Mesendoderm (in vitro differentiated cells): ENCODE measurements around the gene HES5.
A peak's percentile ranks its signal among the peaks of the same experiment; 100 is the strongest.

Experiments
- DNase-seq: peaks from one replicate; pipeline ENCODE4 v3.0.0; 2013
- H2AK5ac ChIP-seq: 2 replicates; pipeline ENCODE4 v1.6.1; 2013; ENCODE audit warnings: low read length, inconsistent platforms
- H2BK120ac ChIP-seq: 2 replicates; pipeline ENCODE4 v1.6.1; 2013; ENCODE audit warnings: low read depth, mild to moderate bottlenecking, low read length, moderate library complexity, mixed read lengths
- H2BK15ac ChIP-seq: replicated peaks from 2 replicates; pipeline ENCODE4 v1.6.1; 2013; ENCODE audit warnings: low read depth, mild to moderate bottlenecking, moderate library complexity
- H2BK5ac ChIP-seq: 2 replicates; pipeline ENCODE4 v1.6.1; 2013; ENCODE audit warnings: low read length, inconsistent platforms
- H3K18ac ChIP-seq: 2 replicates; pipeline ENCODE4 v1.6.1; 2013; ENCODE audit warnings: mild to moderate bottlenecking, low read length, mixed read lengths
- H3K23ac ChIP-seq: one replicate; pipeline ENCODE4 v1.6.1; 2013; ENCODE audit warnings: low read length
- H3K27ac ChIP-seq: 2 replicates; pipeline ENCODE4 v1.5.1; 2013; ENCODE audit warnings: low read depth, mild to moderate bottlenecking, inconsistent platforms, low read length, moderate library complexity
- H3K27me3 ChIP-seq: 2 replicates; pipeline ENCODE4 v1.6.1; 2013; ENCODE audit warnings: low read length, control low read depth, mild to moderate bottlenecking, inconsistent platforms; ENCODE audit not compliant: insufficient read depth, poor library complexity
- H3K36me3 ChIP-seq: 2 replicates; pipeline ENCODE4 v1.6.1; 2013; ENCODE audit warnings: low read length, inconsistent platforms; ENCODE audit not compliant: control insufficient read depth, insufficient read depth
- H3K4ac ChIP-seq: one replicate; pipeline ENCODE4 v1.6.1; 2013; ENCODE audit warnings: low read depth, mild to moderate bottlenecking, low read length, moderate library complexity
- H3K4me1 ChIP-seq: 2 replicates; pipeline ENCODE4 v1.6.1; 2013; ENCODE audit warnings: low read depth, low read length, inconsistent platforms; ENCODE audit not compliant: control insufficient read depth
- H3K4me2 ChIP-seq: 2 replicates; pipeline ENCODE4 v1.6.1; 2013; ENCODE audit warnings: low read length
- H3K4me3 ChIP-seq: 2 replicates; pipeline ENCODE4 v1.5.1; 2013; ENCODE audit warnings: mild to moderate bottlenecking, low read length
- H3K56ac ChIP-seq: one replicate; pipeline ENCODE4 v1.6.1; 2013; ENCODE audit warnings: low read length
- H3K79me1 ChIP-seq: 2 replicates; pipeline ENCODE4 v1.6.1; 2013; ENCODE audit warnings: low read length, inconsistent platforms
- H3K79me2 ChIP-seq: 2 replicates; pipeline ENCODE4 v1.6.1; 2013; ENCODE audit warnings: mild to moderate bottlenecking, low read length; ENCODE audit not compliant: control insufficient read depth, insufficient read depth
- H3K9ac ChIP-seq: 2 replicates; pipeline ENCODE4 v1.6.1; 2013; ENCODE audit warnings: low read length, inconsistent platforms
- H4K5ac ChIP-seq: one replicate; pipeline ENCODE4 v1.6.1; 2013; ENCODE audit warnings: low read length
- H4K8ac ChIP-seq: one replicate; pipeline ENCODE4 v1.6.1; 2013; ENCODE audit warnings: low read depth, mild to moderate bottlenecking, control low read depth, low read length, moderate library complexity
- WGBS: extraction: QIAGEN DNeasy Blood & Tissue Kit; methylation state at CpG from one replicate; pipeline ENCODE4 v1.1.7; 2013; ENCODE audit warnings: low lambda C conversion rate, missing lambda C conversion rate; ENCODE audit not compliant: insufficient coverage; ENCODE audit errors: extremely low coverage; 5-methylcytosine and 5-hydroxymethylcytosine counted together

The HES5 gene

DNA sequence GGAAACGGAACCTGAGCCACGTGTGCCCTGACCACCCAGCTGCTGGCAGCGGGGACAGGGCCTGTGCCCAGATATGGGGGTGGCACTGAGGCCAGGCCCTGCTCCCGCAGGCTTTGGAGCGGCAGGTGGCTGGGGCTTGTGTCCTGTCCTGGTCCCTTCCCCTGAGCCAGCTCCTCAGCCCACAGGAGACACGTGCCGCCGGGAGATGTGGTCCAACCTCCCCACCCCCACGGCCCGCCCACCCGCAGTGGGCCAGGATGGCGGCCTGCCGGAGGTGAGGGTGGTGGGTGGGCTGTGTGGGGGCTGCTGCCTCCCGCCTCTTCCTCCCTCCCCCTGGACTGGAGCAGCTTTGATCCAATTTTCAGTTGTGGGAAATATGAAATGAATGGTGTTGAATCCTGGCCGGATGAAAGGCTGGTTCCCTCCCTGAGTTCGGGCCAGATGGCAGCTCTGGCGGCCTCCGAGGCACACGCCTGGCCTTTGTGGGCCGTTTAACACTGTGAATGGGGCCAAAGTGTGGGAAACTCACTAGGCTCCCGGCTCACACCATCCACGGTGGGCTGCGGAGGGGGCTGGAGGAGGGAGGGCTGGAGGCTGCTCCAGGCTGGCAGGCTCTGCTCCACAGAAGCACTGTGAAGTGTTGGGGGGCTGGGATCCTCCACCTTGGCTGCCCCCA lies 2.6 kb upstream of the HES5 start:
- H3K4ac ChIP-seq = no peak overlapping the region
- no peaks in the 10 kb centered on the region for H3K36me3 ChIP-seq
- H2BK15ac ChIP-seq = no peak overlapping the region
- H3K56ac ChIP-seq = no peak overlapping the region
- H3K4me3 ChIP-seq = no peak overlapping the region
- no peak for DNase-seq
- H2BK120ac ChIP-seq = no peak overlapping the region
- H4K8ac ChIP-seq = no peak overlapping the region
- no peak overlapping the region for H4K5ac ChIP-seq
- H3K79me1 ChIP-seq = no peaks in the 10 kb centered on the region
- H3K27me3 ChIP-seq = peaks cover 23% of the 10 kb centered on the region
- H3K4me2 ChIP-seq = no peak overlapping the region
- no peaks in the 10 kb centered on the region for H3K79me2 ChIP-seq
- no peak overlapping the region for H2AK5ac ChIP-seq
- H3K18ac ChIP-seq = no peak overlapping the region
- no peak overlapping the region for H3K27ac ChIP-seq
- no peaks in the 10 kb centered on the region for H3K4me1 ChIP-seq
- H3K23ac ChIP-seq = no peak overlapping the region
- H3K9ac ChIP-seq = no peak overlapping the region
- no CpG with 5 or more reads among the region's 23 CpGs for WGBS
- no peak overlapping the region for H2BK5ac ChIP-seq

DNA sequence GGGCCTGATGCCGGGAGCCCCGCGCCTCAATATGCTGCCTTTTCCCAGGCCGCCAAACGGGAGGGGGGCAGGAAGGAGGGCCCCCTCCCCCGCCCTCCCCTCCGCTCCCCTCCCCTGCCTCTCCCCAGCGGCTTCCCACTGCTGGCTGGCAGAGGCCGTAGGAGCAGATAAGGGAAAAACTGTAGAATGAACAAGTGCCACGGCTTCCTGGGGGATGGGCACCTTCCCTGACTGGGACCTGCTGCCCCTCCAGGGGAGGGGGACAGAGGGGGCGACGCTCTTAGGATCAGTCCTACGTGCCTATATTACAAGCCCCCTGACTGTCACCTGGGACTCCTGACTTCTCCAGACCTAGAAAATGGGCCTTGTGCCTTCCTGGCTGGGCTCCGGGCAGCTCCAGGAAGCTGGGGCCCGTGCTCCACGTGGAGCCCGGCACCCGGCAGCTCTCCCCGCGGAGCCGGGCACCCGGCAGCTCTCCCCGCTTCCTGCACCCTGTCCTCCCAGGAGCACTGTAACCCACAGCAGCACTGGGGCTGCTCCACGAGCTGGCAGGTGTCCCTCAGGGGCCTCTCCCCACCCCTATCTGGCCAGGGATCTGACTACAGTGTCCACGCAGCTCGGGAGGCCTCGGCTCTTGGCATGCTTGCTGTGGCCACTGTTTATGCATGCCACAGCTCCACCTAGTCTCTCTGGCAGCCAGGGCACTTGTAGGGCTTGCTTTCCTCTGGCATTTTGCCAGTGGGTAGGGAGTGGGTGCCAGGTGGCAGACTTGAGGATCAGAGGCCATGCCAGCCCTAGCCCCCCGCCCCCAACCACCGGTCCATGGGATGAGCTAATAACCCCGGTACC lies 674 bp upstream of the HES5 start:
- Histone ChIP-seq H3K18ac (no peak overlapping the region), H3K23ac (no peak overlapping the region), H3K27ac (no peak overlapping the region), H3K27me3 (peaks cover 23% of the 10 kb centered on the region), H4K5ac (no peak overlapping the region), H4K8ac (no peak overlapping the region), H3K4me1 (peaks cover 2% of the 10 kb centered on the region), H2BK15ac (no peak overlapping the region), H3K79me2 (peaks cover 1% of the 10 kb centered on the region), H2BK120ac (no peak overlapping the region), H2BK5ac (no peak overlapping the region), H3K56ac (no peak overlapping the region), H3K4me2 (no peak overlapping the region), H3K36me3 (no peaks in the 10 kb centered on the region), H3K9ac (no peak overlapping the region), H2AK5ac (no peak overlapping the region), H3K79me1 (peaks cover under 1% of the 10 kb centered on the region), H3K4ac (no peak overlapping the region), H3K4me3 (no peak overlapping the region)
- WGBS = no CpG with 5 or more reads among the region's 30 CpGs
- no peak for DNase-seq

DNA sequence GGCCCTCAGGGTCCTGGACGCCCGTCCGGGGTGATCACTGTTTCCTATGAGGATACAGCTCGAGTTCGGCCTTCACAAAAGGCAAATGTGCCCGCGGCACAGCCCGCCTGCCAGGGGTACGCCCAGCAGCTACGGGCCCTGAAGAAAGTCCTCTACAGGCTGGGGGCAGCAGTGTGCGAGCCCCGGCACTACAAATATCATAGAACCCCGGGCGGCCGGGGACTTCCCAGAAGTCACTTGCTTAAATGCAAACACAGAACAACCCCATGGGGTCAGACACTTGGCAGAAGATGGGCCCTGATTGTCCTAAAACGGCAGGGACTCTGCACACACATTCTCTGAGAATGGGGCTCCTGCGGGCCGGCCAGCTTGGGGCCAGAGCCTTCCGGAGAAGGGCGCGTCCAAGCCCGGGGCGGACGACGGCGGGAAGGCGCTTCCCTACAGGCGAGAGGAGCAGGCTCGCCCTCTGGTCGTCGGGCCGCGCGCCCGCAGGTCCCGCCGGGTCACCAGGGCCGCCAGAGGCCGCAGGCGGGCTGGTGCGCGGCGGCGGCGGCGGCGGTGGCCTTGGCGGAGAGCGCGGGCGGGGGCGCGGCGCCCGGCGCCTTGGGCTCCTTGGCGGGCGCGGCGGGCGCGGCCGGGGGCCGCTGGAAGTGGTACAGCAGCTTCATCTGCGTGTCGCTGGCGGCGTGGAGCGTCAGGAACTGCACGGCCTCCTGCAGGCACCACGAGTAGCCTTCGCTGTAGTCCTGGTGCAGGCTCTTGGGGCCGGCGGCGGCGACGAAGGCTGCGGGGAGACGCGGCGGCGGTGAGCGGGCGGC lies 888 bp downstream of the HES5 start:
- H3K23ac ChIP-seq = no peak overlapping the region
- no peak overlapping the region for H2BK15ac ChIP-seq
- peaks cover 17% of the 10 kb centered on the region for H3K79me2 ChIP-seq
- no peaks in the 10 kb centered on the region for H3K36me3 ChIP-seq
- no CpG with 5 or more reads among the region's 84 CpGs for WGBS
- H3K56ac ChIP-seq = peak overlapping the region; percentile 67
- peaks cover 12% of the 10 kb centered on the region for H3K79me1 ChIP-seq
- H4K8ac ChIP-seq = no peak overlapping the region
- H3K4me2 ChIP-seq = peak overlapping the region; percentile 44
- H2BK5ac ChIP-seq = no peak overlapping the region
- H3K4me3 ChIP-seq = no peak overlapping the region
- no peak overlapping the region for H3K4ac ChIP-seq
- no peak overlapping the region for H2AK5ac ChIP-seq
- no peak overlapping the region for H4K5ac ChIP-seq
- no peak overlapping the region for H3K27ac ChIP-seq
- H3K27me3 ChIP-seq = peaks cover 23% of the 10 kb centered on the region
- no peak overlapping the region for H2BK120ac ChIP-seq
- peak; percentile 75 for DNase-seq
- H3K9ac ChIP-seq = no peak overlapping the region
- H3K18ac ChIP-seq = no peak overlapping the region
- peaks cover 4% of the 10 kb centered on the region for H3K4me1 ChIP-seq

DNA sequence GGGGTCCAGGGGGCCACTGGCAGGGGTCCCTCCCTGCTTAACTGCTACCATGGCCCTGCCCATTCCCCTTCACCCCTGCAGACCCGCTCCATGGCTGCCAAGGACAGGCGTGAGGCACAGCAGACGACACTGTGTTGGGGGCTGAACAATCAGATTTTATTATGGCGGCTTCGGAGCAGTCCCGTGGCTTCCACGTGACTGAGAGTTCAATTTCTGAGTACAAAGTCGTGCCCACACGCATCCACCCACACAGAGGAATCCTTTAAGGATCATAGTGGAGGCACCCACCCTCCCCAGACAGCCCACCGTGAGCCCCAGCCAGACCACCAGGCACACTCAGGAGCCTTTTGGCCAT lies 1.5 kb downstream of the HES5 start:
- DNase-seq = no peak
- Histone ChIP-seq H2BK15ac (no peak overlapping the region), H3K27ac (no peak overlapping the region), H3K23ac (no peak overlapping the region), H4K8ac (no peak overlapping the region), H3K4me3 (no peak overlapping the region), H3K56ac (peak overlapping the region; percentile 15), H3K4ac (no peak overlapping the region), H2BK120ac (no peak overlapping the region), H3K9ac (no peak overlapping the region), H2BK5ac (no peak overlapping the region), H3K79me2 (peaks cover 23% of the 10 kb centered on the region), H3K18ac (no peak overlapping the region), H3K4me1 (peaks cover 6% of the 10 kb centered on the region), H3K79me1 (peaks cover 15% of the 10 kb centered on the region), H2AK5ac (no peak overlapping the region), H4K5ac (no peak overlapping the region), H3K4me2 (no peak overlapping the region), H3K27me3 (peaks cover 23% of the 10 kb centered on the region), H3K36me3 (no peaks in the 10 kb centered on the region)
- no CpG with 5 or more reads among the region's 10 CpGs for WGBS

DNA sequence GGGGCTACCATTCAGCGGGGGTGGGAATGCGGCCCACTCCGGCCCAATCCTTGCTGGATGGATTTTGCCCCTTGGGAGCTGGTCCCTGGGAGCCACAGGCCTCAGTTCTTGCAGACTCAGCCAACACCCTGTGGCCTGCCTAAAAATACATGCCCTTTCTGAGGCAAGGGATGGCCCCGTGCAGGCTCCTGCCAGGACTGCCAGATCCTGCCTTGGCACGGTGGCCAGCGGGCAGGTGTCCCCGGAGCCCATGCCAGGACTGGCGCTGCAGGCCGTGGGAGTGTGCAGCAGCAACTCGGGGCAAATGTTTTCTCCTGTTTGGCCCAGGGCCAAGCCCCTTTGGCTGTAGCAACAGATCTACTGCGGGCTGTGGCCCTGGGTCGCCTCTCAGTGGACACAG lies 2.0 kb downstream of the HES5 start:
- Histone ChIP-seq H3K79me2 (peaks cover 28% of the 10 kb centered on the region), H4K8ac (no peak overlapping the region), H3K4ac (no peak overlapping the region), H3K9ac (no peak overlapping the region), H3K4me1 (peaks cover 6% of the 10 kb centered on the region), H3K23ac (no peak overlapping the region), H3K79me1 (peaks cover 21% of the 10 kb centered on the region), H3K4me2 (no peak overlapping the region), H3K27me3 (peaks cover 23% of the 10 kb centered on the region), H2BK15ac (no peak overlapping the region), H3K27ac (no peak overlapping the region), H2BK120ac (no peak overlapping the region), H3K56ac (no peak overlapping the region), H3K4me3 (no peak overlapping the region), H2AK5ac (no peak overlapping the region), H3K18ac (no peak overlapping the region), H3K36me3 (no peaks in the 10 kb centered on the region), H4K5ac (no peak overlapping the region), H2BK5ac (no peak overlapping the region)
- no peak for DNase-seq
- WGBS = no CpG with 5 or more reads among the region's 12 CpGs
